T-helper 17 cell (primary cell): ENCODE data around the gene TRO. TPM values are rescaled to one million over a fixed set of nuclear protein-coding genes. Genes with fewer than 3 reads are reported as not detected.

ENCODE experiments used
- total RNA-seq, 4 donors: library from RNA in 2 of 4; stranded (reverse) in 2 of 4; gene quantifications; one replicate each; pipeline ENCODE4 v1.2.3 and lab custom pipeline; 2022 to 2026

TRO gene
- total RNA-seq, 2 donors from 2014 or later = 0.39 to 1.4 TPM

Other genes starting within 250 kb of the TRO start
- not detected for gene ITIH6, start 122.6 kb upstream of the TRO start, total RNA-seq
- gene MAGED2, start 113.1 kb upstream of the TRO start, total RNA-seq = 10 to 100 TPM; 49.3 to 66.6 TPM
- under 1 TPM; 0.27 to 0.42 TPM for gene PFKFB1, start 73.4 kb downstream of the TRO start, total RNA-seq
- gene APEX2, start 79.5 kb downstream of the TRO start, total RNA-seq = 1 to 10 TPM; 5.9 to 9.6 TPM
- gene ALAS2, start 110.2 kb downstream of the TRO start, total RNA-seq = not detected
- gene PAGE2B, start 154.2 kb downstream of the TRO start, total RNA-seq = not detected
- not detected for gene PAGE2, start 168.2 kb downstream of the TRO start, total RNA-seq